ENCODE data around the gene KCNA10.

The KCNA10 gene

DNA sequence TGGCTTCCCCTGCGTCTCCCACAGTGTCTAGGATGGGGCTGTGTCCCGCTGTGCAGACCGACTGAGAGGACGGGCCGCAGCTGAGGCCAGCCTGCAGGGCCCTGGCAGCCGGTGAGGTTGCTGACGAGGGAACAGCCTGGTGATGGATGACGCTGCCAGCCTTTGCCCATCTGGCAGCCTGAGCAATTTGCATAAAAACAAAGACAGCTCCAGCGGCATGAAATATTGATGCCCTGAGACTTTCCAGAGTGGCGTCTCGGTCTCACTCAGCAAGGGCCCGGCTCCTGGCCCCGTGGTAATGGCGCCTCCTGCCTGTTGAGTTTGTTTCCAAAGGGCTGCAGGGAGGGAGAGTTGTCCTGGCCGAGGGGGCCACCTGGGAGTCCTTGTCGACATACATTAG is 19.1 kb upstream of the KCNA10 start:
- H3K4me3 ChIP-seq (ENCODE audit: low read depth, low read length), result no peak overlapping the region
- no peak for DNase-seq (ENCODE audit: low read depth)
- TF ChIP-seq CTCF (conservative IDR thresholded peaks at IDR 0.05; ENCODE audit: low read depth, low read length), result no peak

GRCh38 chr1:110535985-110536384 is 17.0 kb upstream of the KCNA10 start:
- TF ChIP-seq CTCF (conservative IDR thresholded peaks at IDR 0.05; ENCODE audit: low read depth, low read length), result no peak

DNA sequence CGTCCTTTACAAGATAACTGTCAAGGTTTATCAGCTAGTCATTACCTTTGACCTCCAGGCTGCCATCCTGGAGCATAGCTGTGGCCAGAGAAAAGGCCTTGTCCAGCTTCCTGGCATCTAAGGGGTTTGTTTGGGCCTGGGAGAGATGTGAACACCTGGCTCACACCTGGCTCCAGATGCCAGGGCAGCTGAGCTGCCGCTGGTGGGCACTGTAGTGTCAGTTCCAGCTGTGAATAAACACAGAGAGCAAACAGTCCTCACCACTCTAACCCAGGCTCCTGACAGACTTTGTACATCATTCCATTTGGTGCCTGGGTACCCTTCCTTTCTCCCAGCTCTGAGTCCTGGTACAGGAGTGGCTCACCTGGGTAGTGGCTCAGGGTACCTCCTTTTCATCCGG is 14.3 kb upstream of the KCNA10 start:
- no peak overlapping the region for H3K4me3 ChIP-seq (ENCODE audit: low read depth, low read length)
- no peak for TF ChIP-seq CTCF (conservative IDR thresholded peaks at IDR 0.05; ENCODE audit: low read depth, low read length)
- DNase-seq (ENCODE audit: low read depth), result no peak

More at GRCh38 chr1:110535985-110536384, 17.0 kb upstream of the KCNA10 start:
- DNase-seq (ENCODE audit: low read depth), result no peak
- H3K4me3 ChIP-seq (ENCODE audit: low read depth, low read length), result no peak overlapping the region

DNA sequence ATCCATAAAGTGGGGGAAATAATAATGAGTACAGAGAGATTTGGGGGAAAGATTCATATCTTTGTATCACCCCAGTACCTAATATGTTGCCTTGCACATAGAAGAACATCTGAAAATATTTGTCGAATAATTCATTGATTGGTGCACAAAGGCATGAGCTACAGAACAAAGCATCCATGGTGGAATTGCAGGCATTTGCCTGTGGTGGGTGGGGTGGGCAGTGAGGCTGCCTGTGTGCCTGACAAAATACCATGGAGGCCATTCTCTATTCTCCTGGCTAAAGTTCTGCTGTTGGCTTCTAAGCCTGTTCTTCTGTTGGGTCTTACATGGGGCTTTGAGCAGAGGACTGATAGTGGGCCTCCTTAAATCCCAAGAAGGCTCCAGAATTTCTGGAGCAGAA is 10.0 kb upstream of the KCNA10 start:
- DNase-seq (ENCODE audit: low read depth), result no peak
- no peak for TF ChIP-seq CTCF (conservative IDR thresholded peaks at IDR 0.05; ENCODE audit: low read depth, low read length)
- H3K4me3 ChIP-seq (ENCODE audit: low read depth, low read length), result no peak overlapping the region

DNA sequence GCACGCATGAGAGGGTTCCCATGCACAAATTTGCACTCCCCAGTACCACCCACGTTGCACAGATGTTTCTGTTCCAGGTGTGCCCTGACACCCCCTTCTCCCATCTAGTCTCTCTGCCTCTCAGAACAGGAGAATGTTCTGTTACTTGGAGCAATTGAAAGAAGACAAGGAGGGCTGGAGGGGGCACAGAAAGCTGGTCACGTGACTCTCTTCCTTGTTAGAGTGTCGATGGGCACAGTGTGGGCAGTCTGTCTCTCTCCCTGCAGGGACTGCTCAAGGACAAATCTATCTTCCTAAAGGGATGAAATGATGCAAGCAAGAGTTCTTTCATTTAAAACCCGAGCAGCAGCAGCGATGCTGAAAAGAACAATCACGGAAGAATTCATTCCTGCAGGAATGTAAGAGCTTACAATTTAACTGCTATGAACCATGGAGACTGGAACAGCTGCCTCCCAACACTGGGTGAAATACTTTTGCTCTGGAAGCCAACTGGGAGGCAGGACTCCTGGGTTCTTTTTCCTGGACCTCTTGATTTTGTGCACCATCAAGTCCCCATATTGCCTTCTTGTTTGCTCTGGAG is 7.3 kb upstream of the KCNA10 start:
- no peak for TF ChIP-seq CTCF (conservative IDR thresholded peaks at IDR 0.05; ENCODE audit: low read depth, low read length)
- no peak for DNase-seq (ENCODE audit: low read depth)
- no peak overlapping the region for H3K4me3 ChIP-seq (ENCODE audit: low read depth, low read length)

GRCh38 chr1:110525249-110525595 is 6.2 kb upstream of the KCNA10 start:
- no peak for DNase-seq (ENCODE audit: low read depth)
- TF ChIP-seq CTCF (conservative IDR thresholded peaks at IDR 0.05; ENCODE audit: low read depth, low read length), result no peak
- no peak overlapping the region for H3K4me3 ChIP-seq (ENCODE audit: low read depth, low read length)

Measured in choroid plexus epithelial cell (primary cell).